Natural killer cell (primary cell): ENCODE measurements around the gene CORO7. TPM values are rescaled to one million over a fixed set of nuclear protein-coding genes. Genes with fewer than 3 reads are reported as not detected.
A peak's percentile ranks its signal among the peaks of the same experiment; 100 is the strongest.

Source experiments
- ATAC-seq, 3 donors: fragments of 150-1000 bp in 2 of 3; fragments of 200-7000 bp in 1 of 3; cut with Tn5 transposase; 1 replicate in 1 of 3; 2 replicates in 2 of 3; pipeline ENCODE4 v1.10.0; 2021; ENCODE audit warnings: mild to moderate bottlenecking in 2 of 3, moderate library complexity in 2 of 3
- DNase-seq, 2 donors: peaks; one replicate each; pipeline versions ENCODE4 v3.0.0 to v3.0.0-alpha.2; 2013 to 2021; ENCODE audit warnings: mixed read lengths in 1 of 2
- H3K27ac ChIP-seq: one replicate; pipeline ENCODE4 v1.5.1; 2013; ENCODE audit warnings: mild to moderate bottlenecking, low read length
- H3K27me3 ChIP-seq: one replicate; pipeline ENCODE4 v1.6.1; 2013; ENCODE audit warnings: low read length; ENCODE audit not compliant: control insufficient read depth, insufficient read depth
- H3K36me3 ChIP-seq: one replicate; pipeline ENCODE4 v1.6.1; 2013; ENCODE audit warnings: low read length; ENCODE audit not compliant: control insufficient read depth, insufficient read depth
- H3K4me1 ChIP-seq: one replicate; pipeline ENCODE4 v1.6.1; 2013; ENCODE audit warnings: low read length; ENCODE audit not compliant: control insufficient read depth, insufficient read depth
- H3K4me3 ChIP-seq: one replicate; pipeline ENCODE4 v1.5.1; 2013; ENCODE audit warnings: low read length
- H3K9me3 ChIP-seq: one replicate; pipeline ENCODE4 v1.6.1; 2013; ENCODE audit warnings: low read length; ENCODE audit not compliant: control insufficient read depth, insufficient read depth
- H3K27ac Mint-ChIP-seq, 2 donors: one replicate each; pipeline ENCODE4 v1.8.0; 2022; ENCODE audit warnings: mild to moderate bottlenecking in 2 of 2, mixed read lengths in 2 of 2, moderate library complexity in 1 of 2
- H3K27me3 Mint-ChIP-seq, 2 donors: one replicate each; pipeline ENCODE4 v1.8.0; 2022; ENCODE audit warnings: low read depth in 2 of 2, mixed read lengths in 2 of 2
- H3K36me3 Mint-ChIP-seq: one replicate; pipeline ENCODE4 v1.8.0; 2022; ENCODE audit warnings: mixed read lengths
- H3K4me1 Mint-ChIP-seq, 2 donors: one replicate each; pipeline ENCODE4 v1.8.0; 2022; ENCODE audit warnings: mixed read lengths in 2 of 2
- H3K4me3 Mint-ChIP-seq: one replicate; pipeline ENCODE4 v1.8.0; 2022; ENCODE audit warnings: mild to moderate bottlenecking, moderate library complexity, mixed read lengths
- H3K9me3 Mint-ChIP-seq, 2 donors: one replicate each; pipeline ENCODE4 v1.8.0; 2022; ENCODE audit warnings: mixed read lengths in 2 of 2
- CTCF ChIP-seq: fragments of 200-600 bp; IDR thresholded peaks from one replicate; pipeline ENCODE4 v1.8.0; 2022; ENCODE audit warnings: antibody characterized with exemption
- WGBS: methylation state at CpG from one replicate; pipeline ENCODE4 v1.1.7; 2013; ENCODE audit warnings: missing lambda C conversion rate; ENCODE audit not compliant: insufficient coverage; 5-methylcytosine and 5-hydroxymethylcytosine counted together
- intact Hi-C: fragments of 100-400 bp; cut with micrococcal nuclease; formaldehyde crosslinking; loops from one replicate; pipeline ENCODE4 v1.14.2; 2022
- total RNA-seq, 4 donors: library from RNA; stranded (reverse); fragments of 120-200 nt in 1 of 4; gene quantifications; one replicate each; pipeline versions ENCODE4 v1.2.3 to v1.2.4, GENCODE V29; 2013 to 2022

Gene CORO7
- total RNA-seq, 3 donors from 2014 or later (not counting 1 experiment from before 2014, with no cell fraction given) = 335 to 425 (median 415) TPM

- peaks cover 11 to 22% of the 10 kb centered on the region in 2 donors for H3K4me1 Mint-ChIP-seq
- Histone ChIP-seq H3K4me1 (peaks cover 35% of the 10 kb centered on the region), H3K9me3 (no peaks in the 10 kb centered on the region), H3K36me3 (no peaks in the 10 kb centered on the region), H3K27me3 (peaks cover 18% of the 10 kb centered on the region), H3K27ac (no peak within 1 kb of the TSS), H3K4me3 (peak within 1 kb of the TSS; percentile 34)
- no peaks in the 10 kb centered on the region for H3K36me3 Mint-ChIP-seq
- peak; percentile 64 for ATAC-seq
- H3K27ac Mint-ChIP-seq = peak within 1 kb of the TSS; percentile 65 to 76
- under 1% methylated on average over 68 of the region's 115 CpGs for WGBS
- no peak for TF ChIP-seq CTCF
- H3K27me3 Mint-ChIP-seq = peaks cover 11 to 15% of the 10 kb centered on the region in 2 donors
- DNase-seq = peak; percentile 38 to 53
- no peaks in the 10 kb centered on the region for H3K9me3 Mint-ChIP-seq
- peak within 1 kb of the TSS; percentile 94 for H3K4me3 Mint-ChIP-seq
- intact Hi-C loops = no loop called here
These were observed 100.9 kb downstream of the CORO7 start, which contains the start of gene GLIS2 for GRCh38 chr16:4315186-4316107. Gene GLIS2 (plus strand): TSS chr16:4316067. CDS start chr16:4332281, 16,214 bp downstream.

- H3K27ac Mint-ChIP-seq = peak overlapping the region; percentile 65 to 76
- no peak for ATAC-seq
These were observed 101.7 kb downstream of the CORO7 start for GRCh38 chr16:4314532-4315185.

GRCh38 chr16:4313563-4314531 lies 102.5 kb downstream of the CORO7 start:
- Mint-ChIP-seq H3K27me3 (peaks cover 11 to 13% of the 10 kb centered on the region in 2 donors), H3K27ac (peak overlapping the region; percentile 65 to 76), H3K4me1 (peaks cover 11 to 13% of the 10 kb centered on the region in 2 donors), H3K9me3 (no peaks in the 10 kb centered on the region), H3K36me3 (no peaks in the 10 kb centered on the region), H3K4me3 (peak overlapping the region; percentile 94)
- DNase-seq (peak in 1 of 2 donors; percentile 47), ATAC-seq (peak in 1 of 3 donors; percentile 24)
- peak; percentile 45 for TF ChIP-seq CTCF
- Histone ChIP-seq H3K27ac (no peak overlapping the region), H3K4me3 (no peak overlapping the region), H3K9me3 (no peaks in the 10 kb centered on the region), H3K4me1 (peaks cover 25% of the 10 kb centered on the region), H3K27me3 (peaks cover 18% of the 10 kb centered on the region), H3K36me3 (no peaks in the 10 kb centered on the region)
- WGBS = 12% methylated on average over 38 of the region's 43 CpGs
- intact Hi-C loops = no loop called here

More at GRCh38 chr16:4314532-4315185, 101.7 kb downstream of the CORO7 start:
- H3K27me3 Mint-ChIP-seq = peaks cover 11 to 15% of the 10 kb centered on the region in 2 donors
- H3K9me3 ChIP-seq = no peaks in the 10 kb centered on the region
- peaks cover 11 to 21% of the 10 kb centered on the region in 2 donors for H3K4me1 Mint-ChIP-seq
- H3K4me3 Mint-ChIP-seq = peak overlapping the region; percentile 94
- H3K36me3 Mint-ChIP-seq = no peaks in the 10 kb centered on the region
- H3K9me3 Mint-ChIP-seq = no peaks in the 10 kb centered on the region
- peaks cover 18% of the 10 kb centered on the region for H3K27me3 ChIP-seq
- no peaks in the 10 kb centered on the region for H3K36me3 ChIP-seq
- H3K27ac ChIP-seq = no peak overlapping the region
- H3K4me3 ChIP-seq = peak overlapping the region; percentile 34
- no peak for TF ChIP-seq CTCF
- DNase-seq = peak in 1 of 2 donors; percentile 57
- WGBS = 5% methylated on average over 33 of the region's 33 CpGs
- H3K4me1 ChIP-seq = peaks cover 33% of the 10 kb centered on the region
- intact Hi-C loops = no loop called here
